Thoracic aorta (tissue), 2 donors: Measurements from ENCODE around the gene CRELD1. TPM values are rescaled to one million over a fixed set of nuclear protein-coding genes. Genes with fewer than 3 reads are reported as not detected.

ENCODE experiments used
- ATAC-seq: fragments of 150-250 bp; one replicate; pipeline ENCODE4 v1.8.0; 2017; ENCODE audit warnings: low read depth; ENCODE audit not compliant: insufficient number of reproducible peaks, low FRiP score
- DNase-seq: peaks from one replicate; pipeline ENCODE4 v3.0.0-alpha.2; 2020; ENCODE audit warnings: low spot score
- H3K27ac ChIP-seq, 2 donors: fragments of 200-600 bp; sonication (generic); 1 replicate in 1 of 2; 2 replicates in 1 of 2; pipeline ENCODE4 v1.5.1; 2016; ENCODE audit warnings: mild to moderate bottlenecking in 2 of 2, moderate library complexity in 2 of 2
- H3K27me3 ChIP-seq: fragments of 200-600 bp; sonication (generic); replicated peaks from 2 replicates; pipeline ENCODE4 v1.6.0; 2016; ENCODE audit warnings: mild to moderate bottlenecking; ENCODE audit not compliant: insufficient read depth
- H3K36me3 ChIP-seq: fragments of 200-600 bp; sonication (generic); one replicate; pipeline ENCODE4 v1.5.1; 2016
- H3K4me1 ChIP-seq, 2 donors: fragments of 200-600 bp; sonication (generic); 1 replicate in 1 of 2; 2 replicates in 1 of 2; pipeline versions ENCODE4 v1.5.1 to v1.6.0; 2016; ENCODE audit warnings: low read depth in 2 of 2, mild to moderate bottlenecking in 1 of 2; ENCODE audit not compliant: control insufficient read depth in 1 of 2
- H3K4me3 ChIP-seq: fragments of 200-600 bp; sonication (generic); 2 replicates; pipeline ENCODE4 v1.5.1; 2016; ENCODE audit warnings: mild to moderate bottlenecking
- H3K9me3 ChIP-seq: fragments of 200-600 bp; sonication (generic); 2 replicates; pipeline ENCODE4 v1.5.1; 2016
- total RNA-seq, 2 donors: library from RNA; depleted of rRNA; stranded (reverse); fragments of >200 nt; gene quantifications; one replicate each; pipeline versions ENCODE4 v1.1.0 to v1.2.3, GENCODE V29; 2016
- TF ChIP-seq, protein P1 (sequence below): fragments of 200-600 bp; sonication (generic); IDR thresholded peaks from one replicate; pipeline ENCODE4 v1.5.1; 2019; ENCODE audit warnings: antibody characterized with exemption

CRELD1 gene
- total RNA-seq, 2 donors from 2014 or later, result 37.2 to 37.4 TPM

- ATAC-seq, result no peak
- H3K27ac ChIP-seq, result no peak overlapping the region
- TF ChIP-seq, protein P1, sequence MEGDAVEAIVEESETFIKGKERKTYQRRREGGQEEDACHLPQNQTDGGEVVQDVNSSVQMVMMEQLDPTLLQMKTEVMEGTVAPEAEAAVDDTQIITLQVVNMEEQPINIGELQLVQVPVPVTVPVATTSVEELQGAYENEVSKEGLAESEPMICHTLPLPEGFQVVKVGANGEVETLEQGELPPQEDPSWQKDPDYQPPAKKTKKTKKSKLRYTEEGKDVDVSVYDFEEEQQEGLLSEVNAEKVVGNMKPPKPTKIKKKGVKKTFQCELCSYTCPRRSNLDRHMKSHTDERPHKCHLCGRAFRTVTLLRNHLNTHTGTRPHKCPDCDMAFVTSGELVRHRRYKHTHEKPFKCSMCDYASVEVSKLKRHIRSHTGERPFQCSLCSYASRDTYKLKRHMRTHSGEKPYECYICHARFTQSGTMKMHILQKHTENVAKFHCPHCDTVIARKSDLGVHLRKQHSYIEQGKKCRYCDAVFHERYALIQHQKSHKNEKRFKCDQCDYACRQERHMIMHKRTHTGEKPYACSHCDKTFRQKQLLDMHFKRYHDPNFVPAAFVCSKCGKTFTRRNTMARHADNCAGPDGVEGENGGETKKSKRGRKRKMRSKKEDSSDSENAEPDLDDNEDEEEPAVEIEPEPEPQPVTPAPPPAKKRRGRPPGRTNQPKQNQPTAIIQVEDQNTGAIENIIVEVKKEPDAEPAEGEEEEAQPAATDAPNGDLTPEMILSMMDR, result no peak
- no peaks in the 10 kb centered on the region for H3K36me3 ChIP-seq
- DNase-seq, result no peak
- no peaks in the 10 kb centered on the region for H3K27me3 ChIP-seq
- no peaks in the 10 kb centered on the region for H3K9me3 ChIP-seq
- H3K4me3 ChIP-seq, result no peak overlapping the region
- H3K4me1 ChIP-seq, result peaks cover 4 to 16% of the 10 kb centered on the region in 2 donors
These were observed 21.5 kb downstream of the CRELD1 start for GRCh38 chr3:9955067-9955502.

GRCh38 chr3:9955611-9956352 is 22.1 kb downstream of the CRELD1 start:
- no peak overlapping the region for H3K27ac ChIP-seq

GRCh38 chr3:9957214-9957613 is 23.6 kb downstream of the CRELD1 start:
- ATAC-seq (no peak), DNase-seq (no peak)
- H3K36me3 ChIP-seq, result peaks cover 4% of the 10 kb centered on the region
- peaks cover 0 to 3% of the 10 kb centered on the region in 2 donors for H3K4me1 ChIP-seq
- no peaks in the 10 kb centered on the region for H3K27me3 ChIP-seq
- no peaks in the 10 kb centered on the region for H3K9me3 ChIP-seq
- H3K4me3 ChIP-seq, result no peak overlapping the region
- no peak overlapping the region for H3K27ac ChIP-seq
- TF ChIP-seq, protein P1, result no peak

More at GRCh38 chr3:9955611-9956352, 22.1 kb downstream of the CRELD1 start:
- ATAC-seq (no peak), DNase-seq (no peak)
- Histone ChIP-seq H3K9me3 (no peaks in the 10 kb centered on the region), H3K27me3 (no peaks in the 10 kb centered on the region), H3K4me1 (peaks cover 4 to 16% of the 10 kb centered on the region in 2 donors), H3K4me3 (no peak overlapping the region), H3K36me3 (no peaks in the 10 kb centered on the region)
- TF ChIP-seq, protein P1, result no peak

DNA sequence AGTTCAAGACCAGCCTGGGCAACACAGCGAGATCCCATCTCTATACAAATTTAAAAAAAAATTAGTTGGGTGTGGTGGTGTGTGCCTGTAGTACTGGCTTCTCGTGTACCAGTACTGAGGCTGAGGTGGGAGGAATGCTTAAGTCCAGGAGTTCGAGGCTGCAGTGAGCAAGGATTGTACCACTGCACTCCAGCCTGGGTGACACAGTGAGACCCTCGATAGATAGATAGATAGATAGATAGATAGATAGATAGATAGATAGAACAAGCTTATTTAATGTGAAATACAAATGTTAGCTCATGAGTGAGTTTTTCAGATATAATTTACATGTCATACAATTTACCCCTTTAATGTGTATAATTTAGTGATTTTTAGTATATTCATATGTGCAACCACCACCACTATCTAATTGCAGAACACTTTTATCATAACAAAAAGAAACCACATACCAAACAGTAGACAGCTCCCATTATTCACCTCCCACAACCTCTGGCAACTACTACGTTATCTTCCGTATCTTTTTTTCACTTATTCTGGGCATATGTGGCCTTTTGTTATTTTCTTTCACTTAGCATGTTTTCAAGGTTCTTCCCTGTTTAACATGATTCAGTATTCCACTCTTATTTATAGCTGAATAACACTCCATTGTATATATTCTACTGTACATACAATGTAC is 31.7 kb downstream of the CRELD1 start:
- H3K36me3 ChIP-seq, result peaks cover 31% of the 10 kb centered on the region
- TF ChIP-seq, protein P1, result no peak

GRCh38 chr3:9966841-9967240 is 33.2 kb downstream of the CRELD1 start:
- no peak for DNase-seq
- TF ChIP-seq, protein P1, result no peak

More for the DNA sequence above, 31.7 kb downstream of the CRELD1 start:
- H3K27me3 ChIP-seq, result no peaks in the 10 kb centered on the region
- ATAC-seq (no peak), DNase-seq (no peak)
- H3K27ac ChIP-seq, result no peak overlapping the region
- no peaks in the 10 kb centered on the region for H3K9me3 ChIP-seq
- H3K4me1 ChIP-seq, result no peaks in the 10 kb centered on the region
- no peak overlapping the region for H3K4me3 ChIP-seq

More at GRCh38 chr3:9966841-9967240, 33.2 kb downstream of the CRELD1 start:
- peaks cover 37% of the 10 kb centered on the region for H3K36me3 ChIP-seq
- no peaks in the 10 kb centered on the region for H3K9me3 ChIP-seq
- ATAC-seq, result no peak
- no peaks in the 10 kb centered on the region for H3K27me3 ChIP-seq
- no peak overlapping the region for H3K27ac ChIP-seq
- no peak overlapping the region for H3K4me3 ChIP-seq
- no peaks in the 10 kb centered on the region for H3K4me1 ChIP-seq
